Endodermal cell (in vitro differentiated cells): ENCODE results near the gene ACAN. TPM values are rescaled to one million over a fixed set of nuclear protein-coding genes. Genes with fewer than 3 reads are reported as not detected.
A peak's percentile ranks its signal among the peaks of the same experiment; 100 is the strongest.

Experiments used
- DNase-seq: peaks from one replicate; pipeline ENCODE4 v3.0.0-alpha.2; 2017
- H3K27ac ChIP-seq: 2 replicates; pipeline ENCODE4 v1.5.1; 2013; ENCODE audit warnings: mild to moderate bottlenecking, low read depth, low read length, moderate library complexity
- H3K27me3 ChIP-seq: 2 replicates; pipeline ENCODE4 v1.6.1; 2013; ENCODE audit warnings: mild to moderate bottlenecking, low read length, moderate library complexity; ENCODE audit not compliant: insufficient read depth, control insufficient read depth, poor library complexity, severe bottlenecking
- H3K36me3 ChIP-seq: 2 replicates; pipeline ENCODE4 v1.7.0; 2013; ENCODE audit warnings: mild to moderate bottlenecking, low read length, moderate library complexity; ENCODE audit not compliant: control insufficient read depth, insufficient read depth
- H3K4me1 ChIP-seq: one replicate; pipeline ENCODE4 v1.7.0; 2013; ENCODE audit warnings: low read length; ENCODE audit not compliant: control insufficient read depth, insufficient read depth
- H3K4me3 ChIP-seq: 2 replicates; pipeline ENCODE4 v1.5.1; 2013; ENCODE audit warnings: mild to moderate bottlenecking, low read length, moderate library complexity
- H3K9ac ChIP-seq: 2 replicates; pipeline ENCODE4 v1.6.1; 2013; ENCODE audit warnings: mild to moderate bottlenecking, low read length, moderate library complexity; ENCODE audit not compliant: poor library complexity, severe bottlenecking; ENCODE audit errors: extremely low read depth
- H3K9me3 ChIP-seq: 2 replicates; pipeline ENCODE4 v1.6.1; 2013; ENCODE audit warnings: mild to moderate bottlenecking, low read length, moderate library complexity; ENCODE audit not compliant: control insufficient read depth
- H3K27ac Mint-ChIP-seq: 2 replicates; pipeline ENCODE4 v1.8.0; 2020; ENCODE audit warnings: mixed read lengths
- H3K27me3 Mint-ChIP-seq: 2 replicates; pipeline ENCODE4 v1.8.0; 2021; ENCODE audit warnings: mild to moderate bottlenecking, mixed read lengths; ENCODE audit not compliant: insufficient read depth
- H3K36me3 Mint-ChIP-seq: 2 replicates; pipeline ENCODE4 v1.8.0; 2020; ENCODE audit warnings: low read depth, mixed read lengths
- H3K4me1 Mint-ChIP-seq: 2 replicates; pipeline ENCODE4 v1.8.0; 2020; ENCODE audit warnings: mixed read lengths
- H3K4me3 Mint-ChIP-seq: 2 replicates; pipeline ENCODE4 v1.8.0; 2020; ENCODE audit warnings: mild to moderate bottlenecking, moderate library complexity, mixed read lengths
- H3K9me3 Mint-ChIP-seq: 2 replicates; pipeline ENCODE4 v1.8.0; 2020; ENCODE audit warnings: mild to moderate bottlenecking, mixed read lengths
- CTCF ChIP-seq: fragments of 200-600 bp; sonication (generic); conservative IDR thresholded peaks from 2 replicates; pipeline ENCODE4 v1.5.0; 2021; ENCODE audit warnings: antibody characterized with exemption, mild to moderate bottlenecking
- WGBS, 2 experiments: methylation state at CpG; one replicate each; pipeline versions ENCODE4 v1.1.5 to v1.1.7; 2013; ENCODE audit warnings: missing lambda C conversion rate in 2 of 2, mixed read lengths in 1 of 2; ENCODE audit not compliant: insufficient coverage in 1 of 2, insufficient read length in 1 of 2; 5-methylcytosine and 5-hydroxymethylcytosine counted together
- total RNA-seq, 2 donors: library from RNA; stranded (reverse); fragmentation: NEBNext Ultra II Directional in 1 of 2; extraction: Animal tissue kit (Norgen Biotek cat#: 25700) in 1 of 2; gene quantifications; 2 replicates in 1 of 2; 3 replicates in 1 of 2; pipeline ENCODE4 v1.2.1, GENCODE V29; 2021

Gene ACAN
- total RNA-seq, 2 donors from 2014 or later, result 0.38 to 0.75 TPM

GRCh38 chr15:88887068-88887580 lies 83.9 kb downstream of the ACAN start:
- Mint-ChIP-seq H3K27me3 (no peaks in the 10 kb centered on the region), H3K4me3 (no peak overlapping the region), H3K27ac (no peak overlapping the region), H3K36me3 (no peaks in the 10 kb centered on the region), H3K4me1 (peaks cover 5% of the 10 kb centered on the region), H3K9me3 (no peaks in the 10 kb centered on the region)
- no peaks in the 10 kb centered on the region for H3K36me3 ChIP-seq
- H3K9me3 ChIP-seq, result no peaks in the 10 kb centered on the region
- no peak overlapping the region for H3K9ac ChIP-seq
- no peaks in the 10 kb centered on the region for H3K27me3 ChIP-seq
- no peak overlapping the region for H3K4me3 ChIP-seq
- no peaks in the 10 kb centered on the region for H3K4me1 ChIP-seq
- DNase-seq, result peak; percentile 61
- no peak overlapping the region for H3K27ac ChIP-seq
- WGBS, 2 experiments, result 89 to 91% methylated on average over 14 to 18 of the region's 18 CpGs
- TF ChIP-seq CTCF, result no peak

GRCh38 chr15:88888719-88889118 lies 85.5 kb downstream of the ACAN start:
- Histone ChIP-seq H3K27me3 (peaks cover 3% of the 10 kb centered on the region), H3K4me1 (no peaks in the 10 kb centered on the region), H3K36me3 (no peaks in the 10 kb centered on the region), H3K27ac (no peak overlapping the region), H3K9ac (no peak overlapping the region), H3K9me3 (no peaks in the 10 kb centered on the region), H3K4me3 (no peak overlapping the region)
- no peaks in the 10 kb centered on the region for H3K9me3 Mint-ChIP-seq
- no peak overlapping the region for H3K27ac Mint-ChIP-seq
- H3K36me3 Mint-ChIP-seq, result no peaks in the 10 kb centered on the region
- peaks cover 5% of the 10 kb centered on the region for H3K4me1 Mint-ChIP-seq
- no peak for TF ChIP-seq CTCF
- 96 to 100% methylated on average over 3 to 5 of the region's 5 CpGs for WGBS, 2 experiments
- DNase-seq, result no peak
- no peak overlapping the region for H3K4me3 Mint-ChIP-seq
- peaks cover 11% of the 10 kb centered on the region for H3K27me3 Mint-ChIP-seq

GRCh38 chr15:88890495-88890894 lies 87.3 kb downstream of the ACAN start:
- Histone ChIP-seq H3K9ac (no peak overlapping the region), H3K9me3 (no peaks in the 10 kb centered on the region), H3K4me3 (no peak overlapping the region), H3K27ac (no peak overlapping the region), H3K4me1 (no peaks in the 10 kb centered on the region), H3K36me3 (no peaks in the 10 kb centered on the region), H3K27me3 (peaks cover 20% of the 10 kb centered on the region)
- H3K27me3 Mint-ChIP-seq, result peaks cover 26% of the 10 kb centered on the region
- H3K27ac Mint-ChIP-seq, result no peak overlapping the region
- WGBS, 2 experiments, result 91 to 94% methylated on average over 3 to 4 of the region's 4 CpGs
- no peaks in the 10 kb centered on the region for H3K36me3 Mint-ChIP-seq
- no peak overlapping the region for H3K4me3 Mint-ChIP-seq
- DNase-seq, result no peak
- peaks cover 2% of the 10 kb centered on the region for H3K4me1 Mint-ChIP-seq
- H3K9me3 Mint-ChIP-seq, result no peaks in the 10 kb centered on the region
- TF ChIP-seq CTCF, result no peak
